Measurements from ENCODE around the gene MAPK12. TPM values are rescaled to one million over a fixed set of nuclear protein-coding genes. Genes with fewer than 3 reads are reported as not detected.

Gene MAPK12
- total and polyA plus RNA-seq, 2 of the 8 experiments (the other 6 are each of a cell fraction or from before 2014, with no cell fraction given) = 17.3 to 20.3 TPM

DNA sequence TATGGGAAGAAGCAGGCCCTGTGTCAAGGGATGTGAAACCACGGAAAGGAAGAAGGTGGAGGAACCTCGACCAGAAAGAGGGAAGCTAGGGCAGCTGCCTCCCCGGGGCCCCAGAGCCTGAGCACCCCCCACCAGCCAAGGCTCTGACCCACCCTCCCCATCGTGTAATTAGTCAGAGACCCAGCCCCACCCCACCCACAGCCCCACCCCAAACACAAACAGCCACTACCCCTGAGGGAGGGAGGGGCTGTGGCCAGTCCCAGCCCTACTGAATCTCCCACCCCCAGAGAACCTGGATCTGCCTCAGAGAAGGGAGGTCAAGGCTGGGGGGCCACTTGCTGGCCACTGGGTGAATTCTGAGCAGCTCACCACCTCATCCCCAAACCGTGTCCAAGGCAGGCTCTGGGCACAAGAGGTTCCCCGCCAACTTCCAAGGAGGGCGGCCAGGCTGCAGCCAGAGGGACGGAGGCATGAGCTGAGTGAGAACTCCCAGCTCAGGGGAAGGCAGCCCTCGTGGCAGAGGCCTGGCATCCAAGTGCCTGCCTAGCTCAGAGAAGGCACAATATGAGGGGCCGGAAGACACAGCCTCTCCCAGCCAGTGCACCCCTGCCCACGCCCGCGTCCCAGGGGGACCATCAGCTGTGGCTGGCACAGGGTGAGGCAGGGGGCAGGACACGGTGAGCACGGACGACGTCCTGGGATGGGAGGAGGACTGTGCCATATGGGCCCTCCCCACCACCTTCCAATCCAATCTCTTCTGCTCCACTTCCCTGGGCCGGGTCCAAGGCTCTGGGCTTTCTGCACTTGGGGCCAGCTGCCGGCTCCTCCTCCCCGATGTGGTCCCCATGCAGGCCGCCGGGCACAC is 43.3 kb upstream of the MAPK12 start:
- POLR2A ChIA-PET (ENCODE audit: partially characterized antibody) = interaction anchor here (0.7 to 2.4 kb wide), 2 partner anchors 10 to 17 kb away, joined by 3 to 15 read pairs; no protein-coding TSS in a partner anchor
- Histone ChIP-seq H2BK120ac (replicated peaks; ENCODE audit: low read depth, low read length) (peak overlapping the region; percentile 43), H4K20me1 (replicated peaks in 1 of 2; ENCODE audit: control insufficient read depth in 1 of 2, insufficient read depth in 2 of 2, low read length in 2 of 2) (peaks cover 8 to 24% of the 10 kb centered on the region in 2 experiments), H3K56ac (replicated peaks; ENCODE audit: insufficient read length, low read depth, low read length) (no peak overlapping the region), H3K4me2 (ENCODE audit: insufficient read depth in 1 of 2, low read depth in 2 of 2, low read length in 2 of 2) (no peak overlapping the region; a peak in 1 of 4 replicates), H3K23ac (ENCODE audit: insufficient read length) (no peak overlapping the region), H3K14ac (ENCODE audit: insufficient read length) (no peak overlapping the region), H3K27me3 (replicated peaks in 1 of 4; ENCODE audit: control insufficient read depth in 3 of 4, extremely low read depth in 1 of 4, insufficient read depth in 3 of 4, low read length in 3 of 4) (no peaks in the 10 kb centered on the region; a peak in 2 of 7 replicates), H2BK12ac (ENCODE audit: low read depth, low read length) (peak overlapping the region; percentile 87; the same call in 1 of the 2 replicates), H4K5ac (ENCODE audit: insufficient read length, low read depth, low read length) (peak overlapping the region; percentile 21), H3K4me3 (ENCODE audit: extremely low read depth in 1 of 4, insufficient read depth in 2 of 4, low read depth in 3 of 4, low read length in 4 of 4) (no peak overlapping the region), H3K4ac (replicated peaks; ENCODE audit: insufficient read length, low read depth, low read length) (peak overlapping the region; percentile 53), H2BK20ac (ENCODE audit: low read length) (0 out of 2 replicates have a peak overlapping the region, but pooled peaks have one; percentile 61), H3K79me2 (ENCODE audit: control insufficient read depth in 1 of 2, insufficient read depth in 2 of 2, low read length in 2 of 2) (peaks cover 0 to 8% of the 10 kb centered on the region in 2 experiments; a peak in 2 of 4 replicates), H4K91ac (replicated peaks; ENCODE audit: insufficient read length, low read length) (peak overlapping the region; percentile 91), H3K9ac (replicated peaks in 1 of 4; ENCODE audit: extremely low read depth in 1 of 4, low read depth in 3 of 4, low read length in 3 of 4) (no peak overlapping the region), H3K79me1 (ENCODE audit: low read depth, low read length) (peaks cover 4% of the 10 kb centered on the region), H2BK15ac (ENCODE audit: low read length) (0 out of 2 replicates have a peak overlapping the region, but pooled peaks have one; percentile 88), H2AK5ac (ENCODE audit: low read depth, low read length) (peak overlapping the region; percentile 87; the same call in 1 of the 2 replicates), H3K9me3 (ENCODE audit: insufficient read depth in 2 of 2, low read depth in 1 of 2, low read length in 1 of 2) (no peaks in the 10 kb centered on the region; a peak in 1 of 4 replicates), H3K36me3 (ENCODE audit: control insufficient read depth in 2 of 4, insufficient read depth in 4 of 4, low read length in 3 of 4) (no peaks in the 10 kb centered on the region), H4K8ac (ENCODE audit: extremely low read depth, insufficient read depth, low read length) (peak overlapping the region; percentile 14; the same call in 1 of the 2 replicates), H2AFZ (ENCODE audit: low read length) (no peak overlapping the region), H3K23me2 (ENCODE audit: low read depth, low read length) (peaks cover 9% of the 10 kb centered on the region; the same call in 1 of the 2 replicates), H2BK5ac (ENCODE audit: low read depth, low read length) (0 out of 2 replicates have a peak overlapping the region, but pooled peaks have one; percentile 39), H3K18ac (ENCODE audit: extremely low read depth, low read length) (no peak overlapping the region; the same call in 1 of the 2 replicates), H3K4me1 (replicated peaks in 1 of 4; ENCODE audit: control insufficient read depth in 3 of 4, insufficient read depth in 4 of 4, low read length in 3 of 4) (peaks cover 3 to 42% (median 26%) of the 10 kb centered on the region in 4 experiments), H3K27ac (ENCODE audit: low read depth, low read length) (no peak overlapping the region)
- CTCF ChIA-PET (ENCODE audit: partially characterized antibody) = interaction anchor here (1.0 to 3.2 kb wide), 9 partner anchors 8 to 52 kb away, joined by 3 to 16 read pairs (median 7); no protein-coding TSS in a partner anchor
- WGBS, 2 experiments (ENCODE audit: extremely low coverage in 1 of 2, insufficient coverage in 1 of 2, insufficient read length in 1 of 2, insufficient replicate concordance in 2 of 2, low coverage in 1 of 2, low lambda C conversion rate in 2 of 2, missing lambda C conversion rate in 1 of 2) = 94% methylated on average over 17 of the region's 22 CpGs; no CpG with 5 or more reads in 1 of the 2 experiments
- TF ChIP-seq GABPA (IDR thresholded peaks at IDR 0.05; ENCODE audit: borderline replicate concordance, insufficient read depth, low read length) = no peak
- no peak for TF ChIP-seq SAP30 (IDR thresholded peaks at IDR 0.05; ENCODE audit: insufficient read depth, insufficient replicate concordance, low read length)
- TF ChIP-seq, protein P1, sequence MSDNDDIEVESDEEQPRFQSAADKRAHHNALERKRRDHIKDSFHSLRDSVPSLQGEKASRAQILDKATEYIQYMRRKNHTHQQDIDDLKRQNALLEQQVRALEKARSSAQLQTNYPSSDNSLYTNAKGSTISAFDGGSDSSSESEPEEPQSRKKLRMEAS (IDR thresholded peaks at IDR 0.05) = no peak
- DNase-seq (ENCODE audit: low read depth in 1 of 2, low spot score in 2 of 2) (no peak), FAIRE-seq (no peak)

All from H1 (cell line).